Neutrophil (primary cell): ENCODE measurements around the gene ADGRG4.

Experiments used
- H3K27ac ChIP-seq: fragments of 200-600 bp; sonication (generic); 2 replicates; pipeline ENCODE4 v1.5.1; 2016; ENCODE audit warnings: mild to moderate bottlenecking, moderate library complexity
- H3K27me3 ChIP-seq: fragments of 200-600 bp; sonication (generic); 2 replicates; pipeline ENCODE4 v1.6.0; 2016; ENCODE audit warnings: mild to moderate bottlenecking
- H3K36me3 ChIP-seq: fragments of 200-600 bp; sonication (generic); 2 replicates; pipeline ENCODE4 v1.5.1; 2017
- H3K4me1 ChIP-seq, 2 experiments: fragments of 200-600 bp in 1 of 2; sonication (generic) in 1 of 2; 1 replicate in 1 of 2; 2 replicates in 1 of 2; pipeline versions ENCODE4 v1.5.1 to v1.6.1; 2013 to 2016; ENCODE audit warnings: low read depth in 1 of 2, low read length in 1 of 2, mild to moderate bottlenecking in 1 of 2, moderate library complexity in 1 of 2; ENCODE audit not compliant: control insufficient read depth in 1 of 2, insufficient read depth in 1 of 2
- H3K4me3 ChIP-seq, 2 experiments: fragments of 200-600 bp in 1 of 2; sonication (generic) in 1 of 2; 1 replicate in 1 of 2; 2 replicates in 1 of 2; pipeline ENCODE4 v1.5.1; 2013 to 2016; ENCODE audit warnings: low read depth in 1 of 2, low read length in 1 of 2, mild to moderate bottlenecking in 1 of 2, moderate library complexity in 1 of 2
- H3K9me3 ChIP-seq: fragments of 200-600 bp; sonication (generic); 2 replicates; pipeline ENCODE4 v1.5.1; 2016
- CTCF ChIP-seq: fragments of 200-600 bp; sonication (generic); IDR thresholded peaks from 2 replicates; pipeline ENCODE4 v1.5.1; 2016; ENCODE audit warnings: antibody characterized with exemption

Gene ADGRG4

DNA sequence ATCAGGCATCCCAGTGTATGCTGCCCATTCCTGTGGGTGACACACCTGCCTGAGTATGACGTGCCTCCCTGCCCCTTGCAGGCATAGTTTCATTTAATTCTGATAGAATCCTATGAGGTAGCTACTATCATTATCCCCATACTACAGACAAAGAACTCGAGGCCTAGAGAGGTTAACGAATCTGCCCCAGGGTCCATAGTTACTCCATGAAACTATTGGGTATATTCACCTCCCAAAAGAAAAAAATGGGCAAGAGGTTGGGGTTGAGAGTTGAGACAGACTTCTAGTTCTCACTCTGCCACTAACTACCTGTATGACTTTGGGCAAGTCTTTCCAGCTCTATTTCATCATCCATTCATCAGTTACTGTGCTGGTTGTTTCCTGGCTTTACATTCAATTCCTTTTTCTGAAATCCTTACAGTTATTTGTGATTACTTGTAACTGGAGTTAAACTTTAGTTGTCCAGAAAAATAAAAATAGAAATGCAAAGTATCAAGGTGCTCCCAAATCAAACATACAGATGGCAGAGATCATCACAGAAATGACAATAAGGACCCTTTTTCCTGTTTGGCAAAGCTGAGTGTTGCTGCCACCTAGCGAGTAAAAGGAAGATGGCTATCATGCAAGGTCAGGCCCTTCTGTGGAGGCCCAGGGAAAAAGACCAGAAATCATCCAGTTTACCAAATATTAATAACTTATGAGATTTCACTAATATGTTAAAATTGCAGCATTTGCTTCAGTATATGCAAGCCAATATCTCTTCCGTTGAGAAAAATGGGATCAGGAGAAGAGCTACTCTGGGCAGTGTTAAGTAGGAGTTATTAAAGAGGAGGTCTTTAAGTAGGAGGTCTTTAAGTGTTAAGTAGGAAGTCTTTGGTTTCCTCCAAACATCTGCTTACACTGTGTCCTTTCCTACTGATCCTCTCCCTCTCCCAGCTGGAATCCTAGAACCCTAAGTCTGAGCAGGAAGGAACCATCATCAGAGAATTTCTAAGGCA lies 32.4 kb upstream of the ADGRG4 start:
- Histone ChIP-seq H3K27ac (no peak overlapping the region), H3K9me3 (no peaks in the 10 kb centered on the region), H3K36me3 (no peaks in the 10 kb centered on the region), H3K27me3 (no peaks in the 10 kb centered on the region), H3K4me1 (no peaks in the 10 kb centered on the region), H3K4me3 (no peak overlapping the region)
- peak; percentile 28 for TF ChIP-seq CTCF

GRCh38 chrX:136269921-136270320 lies 30.8 kb upstream of the ADGRG4 start:
- Histone ChIP-seq H3K27ac (no peak overlapping the region), H3K27me3 (no peaks in the 10 kb centered on the region), H3K9me3 (no peaks in the 10 kb centered on the region), H3K36me3 (no peaks in the 10 kb centered on the region), H3K4me1 (no peaks in the 10 kb centered on the region), H3K4me3 (no peak overlapping the region)
- TF ChIP-seq CTCF: no peak

DNA sequence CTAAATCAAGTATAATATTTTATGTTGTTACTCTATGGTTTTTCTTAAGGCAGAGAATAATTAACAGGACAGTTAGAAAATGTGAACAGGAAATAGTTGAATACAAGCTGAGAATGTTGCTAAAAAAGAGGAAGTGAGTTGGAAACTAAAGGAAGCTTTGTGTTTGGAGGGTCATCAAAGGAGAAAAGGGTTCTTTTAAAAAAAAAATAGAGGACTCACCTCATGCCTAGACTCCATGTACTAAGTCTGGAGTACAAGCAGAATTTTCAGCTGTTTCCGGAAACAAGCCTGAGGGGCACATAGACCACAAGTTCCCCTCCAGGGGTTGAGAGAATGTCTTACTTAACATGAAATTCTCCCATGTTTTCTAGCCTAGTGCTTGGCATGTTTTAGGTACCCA lies 29.5 kb upstream of the ADGRG4 start:
- Histone ChIP-seq H3K4me3 (no peak overlapping the region), H3K9me3 (no peaks in the 10 kb centered on the region), H3K36me3 (no peaks in the 10 kb centered on the region), H3K4me1 (no peaks in the 10 kb centered on the region), H3K27ac (no peak overlapping the region), H3K27me3 (no peaks in the 10 kb centered on the region)
- no peak for TF ChIP-seq CTCF

GRCh38 chrX:136272325-136272724 lies 28.4 kb upstream of the ADGRG4 start:
- H3K4me1 ChIP-seq: no peaks in the 10 kb centered on the region
- TF ChIP-seq CTCF: no peak
- H3K9me3 ChIP-seq: no peaks in the 10 kb centered on the region
- no peak overlapping the region for H3K27ac ChIP-seq
- H3K27me3 ChIP-seq: no peaks in the 10 kb centered on the region
- no peak overlapping the region for H3K4me3 ChIP-seq
- no peaks in the 10 kb centered on the region for H3K36me3 ChIP-seq

- Histone ChIP-seq H3K27ac (no peak overlapping the region), H3K9me3 (no peaks in the 10 kb centered on the region), H3K36me3 (no peaks in the 10 kb centered on the region), H3K4me3 (no peak overlapping the region), H3K27me3 (no peaks in the 10 kb centered on the region), H3K4me1 (no peaks in the 10 kb centered on the region)
- no peak for TF ChIP-seq CTCF
Measured at GRCh38 chrX:136273986-136274385, 26.8 kb upstream of the ADGRG4 start.
